GM12878 (cell line): ENCODE data around the gene LMTK2. TPM values are rescaled to one million over a fixed set of nuclear protein-coding genes. Genes with fewer than 3 reads are reported as not detected.

Source experiments
- ATAC-seq: fragments of 200-7000 bp; cut with Tn5 transposase; 3 replicates; pipeline ENCODE4 v1.9.1; 2020; ENCODE audit warnings: mild to moderate bottlenecking, moderate library complexity
- BruUV-seq: library from RNA; stranded (reverse); fragments of 400-500 nt; replicated peaks from 2 replicates; lab custom pipeline; 2021; lab: Mats Ljungman, UMichigan
- CTCF ChIA-PET: fragments of 300-600 bp; sonication (Branson Sonifier 250); formaldehyde crosslinking; extraction: SDS; loops from one replicate; lab custom pipeline; 2021; ENCODE audit warnings: inconsistent platforms; lab: Yijun Ruan, JAX
- POLR2A ChIA-PET: fragments of 350-600 bp; formaldehyde crosslinking; extraction: SDS; loops from one replicate; lab custom pipeline; 2021; ENCODE audit warnings: inconsistent platforms; lab: Charles Lee
- RAD21 ChIA-PET: fragments of 300-600 bp; sonication (Branson Sonifier 250); formaldehyde crosslinking; loops from one replicate; lab custom pipeline; 2023; ENCODE audit warnings: antibody characterized with exemption; ENCODE audit not compliant: unreplicated experiment; lab: Charles Lee
- SMC1A ChIA-PET: fragments of 300-600 bp; sonication (Branson Sonifier 250); formaldehyde crosslinking; loops from one replicate; lab custom pipeline; 2023; ENCODE audit not compliant: unreplicated experiment, uncharacterized antibody; lab: Charles Lee
- DNase-seq: peaks from one replicate; pipeline ENCODE4 v3.0.0-alpha.2; 2011; ENCODE audit warnings: low read depth, low spot score
- FAIRE-seq: peaks from 3 replicates; lab custom pipeline; 2011; peaks lifted over from hg19 to GRCh38; lab: Jason Lieb, UNC
- H2AFZ ChIP-seq: 2 replicates; pipeline ENCODE4 v1.6.0; 2011; ENCODE audit warnings: low read depth, low read length, control low read depth; ENCODE audit not compliant: control insufficient read depth
- H3K27ac ChIP-seq: 2 replicates; pipeline ENCODE4 v1.5.1; 2011; ENCODE audit warnings: control low read depth; ENCODE audit not compliant: control insufficient read depth, insufficient read depth
- H3K27me3 ChIP-seq, 2 experiments: replicated peaks in 1 of 2; 2 replicates each; pipeline versions ENCODE4 v1.6.0 to v1.6.1; 2011; ENCODE audit warnings: low read length in 1 of 2; ENCODE audit not compliant: control insufficient read depth in 2 of 2, insufficient read depth in 2 of 2
- H3K36me3 ChIP-seq, 2 experiments: 2 replicates each; pipeline ENCODE4 v1.5.1; 2011; ENCODE audit warnings: low read length in 1 of 2; ENCODE audit not compliant: control insufficient read depth in 2 of 2, insufficient read depth in 2 of 2
- H3K4me1 ChIP-seq: 2 replicates; pipeline ENCODE4 v1.6.1; 2011; ENCODE audit warnings: mild to moderate bottlenecking, low read length, moderate library complexity, mixed read lengths; ENCODE audit not compliant: control insufficient read depth, insufficient read depth
- H3K4me2 ChIP-seq: 2 replicates; pipeline ENCODE4 v1.6.0; 2011; ENCODE audit warnings: control low read depth; ENCODE audit not compliant: control insufficient read depth, insufficient read depth
- H3K4me3 ChIP-seq: fragments of 200-600 bp; sonication (generic); 2 replicates; pipeline ENCODE4 v1.5.1; 2016
- H3K79me2 ChIP-seq: 2 replicates; pipeline ENCODE4 v1.6.0; 2011; ENCODE audit warnings: low read length; ENCODE audit not compliant: control insufficient read depth, insufficient read depth
- H3K9ac ChIP-seq: 2 replicates; pipeline ENCODE4 v1.8.0; 2011; ENCODE audit warnings: low read length, control low read depth, mixed read lengths; ENCODE audit not compliant: control insufficient read depth, insufficient read depth
- H3K9me3 ChIP-seq: replicated peaks from 3 replicates; pipeline ENCODE4 v1.5.1; 2011; ENCODE audit warnings: mild to moderate bottlenecking, low read length; ENCODE audit not compliant: control insufficient read depth, insufficient read depth
- H4K20me1 ChIP-seq: 2 replicates; pipeline ENCODE4 v1.6.0; 2011; ENCODE audit not compliant: control insufficient read depth, insufficient read depth
- BHLHE40 ChIP-seq, 2 experiments: fragments of 450-650 bp in 1 of 2; IDR thresholded peaks; 2 replicates each; pipeline ENCODE4 v1.6.1; 2011 to 2017; ENCODE audit warnings: low read depth in 2 of 2, borderline replicate concordance in 1 of 2, improper control_type of control experiment in 1 of 2, low read length in 1 of 2, mild to moderate bottlenecking in 1 of 2
- CBFB ChIP-seq: IDR thresholded peaks from 2 replicates; pipeline ENCODE4 v1.6.1; 2016; ENCODE audit warnings: antibody characterized with exemption, low read depth
- MTA2 ChIP-seq: fragments of 450-650 bp; IDR thresholded peaks from 2 replicates; pipeline ENCODE4 v1.6.1; 2016; ENCODE audit warnings: low read depth, mild to moderate bottlenecking, moderate library complexity
- NR2F1 ChIP-seq: fragments of 450-650 bp; conservative IDR thresholded peaks from 2 replicates; pipeline ENCODE4 v1.6.1; 2017; ENCODE audit warnings: mild to moderate bottlenecking
- POLR2A ChIP-seq: IDR thresholded peaks from 2 replicates; pipeline ENCODE4 v1.6.1; 2011; ENCODE audit warnings: low read depth, mild to moderate bottlenecking, low read length
- RFX5 ChIP-seq: IDR thresholded peaks from 2 replicates; pipeline ENCODE4 v1.6.1; 2011; ENCODE audit warnings: low read depth, low read length, improper control_type of control experiment
- WGBS: methylation state at CpG from one replicate; pipeline ENCODE4 v1.1.6; 2016; ENCODE audit warnings: low lambda C conversion rate; ENCODE audit not compliant: insufficient replicate concordance, insufficient coverage; ENCODE audit errors: missing lambda C conversion rate; 5-methylcytosine and 5-hydroxymethylcytosine counted together
- in situ Hi-C: fragments of 300-500 bp; cut with MboI; formaldehyde crosslinking; loops from 9 replicates; pipeline ENCODE4 v1.14.3; 2018; ENCODE audit warnings: mixed read lengths
- intact Hi-C: fragments of 100-400 bp; cut with micrococcal nuclease; formaldehyde crosslinking; loops from one replicate; pipeline ENCODE4 v1.14.2; 2022; ENCODE audit not compliant: unreplicated experiment
- polyA plus RNA-seq, 11 experiments: library from polyadenylated mRNA; depleted of rRNA in 4 of 11; unstranded in 6 of 11; stranded (reverse) in 5 of 11; fragments of >200 nt; fragmentation: Nextera tagmentation in 4 of 11; fragmentation: Illumina TruSeq in 1 of 11; extraction: Ambion mirVana in 4 of 11; extraction: Trizol in 1 of 11; gene quantifications; 1 replicate in 1 of 11; 2 replicates in 10 of 11; pipeline versions ENCODE4 v1.2.1 to v1.2.3, GENCODE V29; 2011 to 2016; ENCODE audit warnings: inconsistent platforms in 2 of 11, missing spikeins in 2 of 11, low read depth in 1 of 11
- total RNA-seq, 4 experiments: library from RNA; depleted of rRNA in 3 of 4; stranded (reverse); fragments of >200 nt in 3 of 4; fragmentation: Illumina TruSeq in 1 of 4; extraction: Trizol in 1 of 4; gene quantifications; 2 replicates each; pipeline versions ENCODE4 v1.2.1 to v1.2.3, GENCODE V29; 2013 to 2021
- TF ChIP-seq, protein P1 (sequence below): fragments of 450-650 bp; IDR thresholded peaks from 2 replicates; pipeline ENCODE4 v1.6.1; 2018; ENCODE audit warnings: borderline replicate concordance, mild to moderate bottlenecking; ENCODE audit not compliant: partially characterized antibody

Gene LMTK2
- total and polyA plus RNA-seq, 10 of the 15 experiments (the other 5 are each of a cell fraction or from before 2014, with no cell fraction given), result 0.68 to 8.7 (median 4.6) TPM

DNA sequence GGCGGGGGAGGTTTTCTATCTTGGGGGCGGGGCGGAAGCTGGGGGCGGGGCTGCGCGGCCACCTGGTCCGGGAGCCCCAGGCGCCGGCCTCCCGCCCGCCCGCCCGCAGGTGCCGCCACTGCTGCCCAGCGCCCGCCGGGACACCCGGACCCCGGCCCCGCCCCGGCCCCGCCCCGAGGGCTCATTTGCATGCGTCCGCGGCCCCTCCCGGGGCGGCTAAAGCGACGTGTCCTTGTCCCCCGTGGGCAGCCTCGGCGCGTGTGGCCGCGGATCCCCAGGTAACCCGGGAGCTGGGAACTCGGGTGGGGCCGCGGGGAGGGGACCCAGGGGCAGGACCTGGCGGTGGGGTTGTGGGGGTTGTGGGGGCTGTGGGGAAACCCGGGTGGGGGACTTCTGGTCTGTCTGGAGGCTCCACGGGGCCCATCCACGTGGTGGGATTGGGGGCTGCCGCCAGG lies 104.6 kb downstream of the LMTK2 start, which contains the start of gene BHLHA15:
TSS of gene BHLHA15 (plus strand) at position 219 of the 455 bp plus-strand sequence. CDS start 871 bp downstream, outside the sequence.
- Histone ChIP-seq H3K4me2 (peak within 1 kb of the TSS; percentile 77), H3K79me2 (no peaks in the 10 kb centered on the region), H3K4me3 (peak within 1 kb of the TSS; percentile 45; the same call in 1 of the 2 replicates), H3K36me3 (peaks cover 2 to 5% of the 10 kb centered on the region in 2 experiments; a peak in 3 of 4 replicates), H3K9me3 (no peaks in the 10 kb centered on the region), H3K27me3 (no peaks in the 10 kb centered on the region), H4K20me1 (no peaks in the 10 kb centered on the region), H3K4me1 (no peaks in the 10 kb centered on the region), H3K27ac (no peak within 1 kb of the TSS), H2AFZ (no peak within 1 kb of the TSS), H3K9ac (peak within 1 kb of the TSS; percentile 44; the same call in 1 of the 2 replicates)
- POLR2A ChIA-PET, result no interaction called here
- DNase-seq, result no peak
- in situ Hi-C loops, result no loop called here
- intact Hi-C loops, result no loop called here
- no peak for TF ChIP-seq RFX5
- 0 out of 2 replicates have a peak, but pooled peaks have one; percentile 49 for TF ChIP-seq POLR2A
- SMC1A ChIA-PET, result no interaction called here
- no peak for FAIRE-seq
- ATAC-seq, result peak; percentile 49
- RAD21 ChIA-PET, result no interaction called here
- BruUV-seq, result no TSS peak
- WGBS, result 0% methylated on average over 4 of the region's 45 CpGs
- CTCF ChIA-PET, result no interaction called here

DNA sequence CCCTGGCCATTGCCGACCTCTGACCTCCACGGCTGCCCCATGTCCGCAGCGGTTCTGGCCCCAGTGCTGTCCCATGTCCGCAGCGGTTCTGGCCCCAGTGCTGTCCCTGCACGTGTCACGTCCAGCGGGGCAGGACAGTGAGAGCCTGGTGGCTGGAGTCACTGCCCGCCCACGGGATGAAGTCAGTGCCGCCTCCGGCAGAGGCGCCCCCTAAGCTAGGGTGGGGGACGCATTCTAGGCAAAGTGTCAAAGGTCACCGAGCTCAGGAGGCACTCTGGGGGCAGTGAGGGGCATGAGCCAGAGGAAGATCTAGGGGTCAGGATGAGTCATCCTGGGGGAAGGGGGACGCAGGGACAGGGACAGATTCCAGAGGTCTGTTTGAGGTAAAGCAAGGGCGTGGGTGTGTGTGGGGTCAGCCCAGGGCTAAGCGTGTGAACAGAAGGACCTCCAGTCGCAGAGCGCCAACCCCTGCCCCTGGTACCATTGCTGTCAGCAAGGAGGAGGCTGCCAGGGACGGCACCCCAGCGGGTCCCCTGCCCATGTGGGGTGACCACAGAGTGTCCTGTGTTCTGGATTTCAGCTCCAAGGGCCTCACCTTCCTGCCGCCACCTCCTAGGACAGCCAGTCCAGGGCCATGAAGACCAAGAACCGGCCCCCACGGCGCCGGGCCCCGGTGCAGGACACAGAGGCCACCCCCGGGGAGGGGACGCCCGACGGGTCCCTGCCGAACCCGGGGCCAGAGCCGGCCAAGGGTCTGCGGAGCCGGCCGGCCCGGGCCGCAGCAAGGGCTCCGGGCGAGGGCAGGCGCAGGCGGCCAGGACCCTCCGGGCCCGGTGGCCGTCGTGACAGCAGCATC lies 105.2 kb downstream of the LMTK2 start:
- ATAC-seq (no peak), DNase-seq (no peak), FAIRE-seq (no peak)
- no peak overlapping the region for H3K27ac ChIP-seq
- TF ChIP-seq MTA2, result no peak
- TF ChIP-seq RFX5, result no peak
- 0 out of 4 replicates have a peak, but pooled peaks of 1 of the 2 experiments have one; percentile 22 for TF ChIP-seq BHLHE40 (IDR thresholded peaks at IDR 0.05; ENCODE audit: borderline replicate concordance in 1 of 2, low read depth in 2 of 2, low read length in 1 of 2)
- no peak for TF ChIP-seq CBFB
- TF ChIP-seq, protein P1, sequence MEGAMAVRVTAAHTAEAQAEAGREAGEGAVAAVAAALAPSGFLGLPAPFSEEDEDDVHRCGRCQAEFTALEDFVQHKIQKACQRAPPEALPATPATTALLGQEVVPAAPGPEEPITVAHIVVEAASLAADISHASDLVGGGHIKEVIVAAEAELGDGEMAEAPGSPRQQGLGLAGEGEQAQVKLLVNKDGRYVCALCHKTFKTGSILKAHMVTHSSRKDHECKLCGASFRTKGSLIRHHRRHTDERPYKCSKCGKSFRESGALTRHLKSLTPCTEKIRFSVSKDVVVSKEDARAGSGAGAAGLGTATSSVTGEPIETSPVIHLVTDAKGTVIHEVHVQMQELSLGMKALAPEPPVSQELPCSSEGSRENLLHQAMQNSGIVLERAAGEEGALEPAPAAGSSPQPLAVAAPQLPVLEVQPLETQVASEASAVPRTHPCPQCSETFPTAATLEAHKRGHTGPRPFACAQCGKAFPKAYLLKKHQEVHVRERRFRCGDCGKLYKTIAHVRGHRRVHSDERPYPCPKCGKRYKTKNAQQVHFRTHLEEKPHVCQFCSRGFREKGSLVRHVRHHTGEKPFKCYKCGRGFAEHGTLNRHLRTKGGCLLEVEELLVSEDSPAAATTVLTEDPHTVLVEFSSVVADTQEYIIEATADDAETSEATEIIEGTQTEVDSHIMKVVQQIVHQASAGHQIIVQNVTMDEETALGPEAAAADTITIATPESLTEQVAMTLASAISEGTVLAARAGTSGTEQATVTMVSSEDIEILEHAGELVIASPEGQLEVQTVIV, result no peak
- TF ChIP-seq NR2F1, result peak; percentile 55
- peak overlapping the region; percentile 77 for H3K4me2 ChIP-seq
- H3K36me3 ChIP-seq, result no peaks in the 10 kb centered on the region
- CTCF ChIA-PET, result no interaction called here
- no TSS peak for BruUV-seq
- WGBS, result 74% methylated on average over 44 of the region's 49 CpGs
- H4K20me1 ChIP-seq, result no peaks in the 10 kb centered on the region
- no peaks in the 10 kb centered on the region for H3K79me2 ChIP-seq
- H2AFZ ChIP-seq, result no peak overlapping the region
- no peaks in the 10 kb centered on the region for H3K4me1 ChIP-seq
- H3K9me3 ChIP-seq, result no peaks in the 10 kb centered on the region
- RAD21 ChIA-PET, result no interaction called here
- SMC1A ChIA-PET, result no interaction called here
- peak overlapping the region; percentile 45; the same call in 1 of the 2 replicates for H3K4me3 ChIP-seq
- POLR2A ChIA-PET, result interaction anchor here (0.9 kb wide), 1 partner anchor 10 kb away, joined by 3 read pairs; no protein-coding TSS in a partner anchor
- intact Hi-C loops, result no loop called here
- peak overlapping the region; percentile 44; the same call in 1 of the 2 replicates for H3K9ac ChIP-seq
- in situ Hi-C loops, result no loop called here
- H3K27me3 ChIP-seq, result no peaks in the 10 kb centered on the region
